K562 (cell line): Measurements from ENCODE around the gene CCDC13.

Experiments used
- NR2C2 ChIP-seq, 2 experiments: fragments of 200-800 bp in 1 of 2; sonication (Bioruptor generic) in 1 of 2; sonication (generic) in 1 of 2; formaldehyde crosslinking in 1 of 2; IDR thresholded peaks; 2 replicates each; pipeline versions ENCODE4 v1.6.1 to v1.8.0; 2016 to 2022; ENCODE audit warnings: mild to moderate bottlenecking in 1 of 2, missing compliant biosample characterization in 1 of 2, missing genetic modification characterization in 1 of 2, missing genetic modification reagents in 1 of 2
- PCBP1 ChIP-seq: fragments of 200-400 bp; formaldehyde crosslinking; IDR thresholded peaks from 2 replicates; pipeline ENCODE4 v1.6.1; 2018; ENCODE audit warnings: mild to moderate bottlenecking, low read depth, low read length; ENCODE audit not compliant: poor library complexity, severe bottlenecking
- POLR2AphosphoS5 ChIP-seq: IDR thresholded peaks from 2 replicates; pipeline ENCODE4 v1.6.1; 2011; ENCODE audit warnings: mild to moderate bottlenecking, low read depth, low read length, moderate library complexity; ENCODE audit not compliant: control insufficient read depth, insufficient read depth
- TF ChIP-seq, protein P1 (sequence below), 2 experiments: fragments of 450-650 bp; formaldehyde crosslinking in 1 of 2; IDR thresholded peaks; 2 replicates each; pipeline versions ENCODE4 v1.4.0 to v1.6.1; 2014 to 2020; ENCODE audit warnings: mild to moderate bottlenecking in 2 of 2, borderline replicate concordance in 1 of 2, low read depth in 1 of 2
- TF ChIP-seq, protein P2 (sequence below): fragments of 450-650 bp; IDR thresholded peaks from 2 replicates; pipeline ENCODE4 v1.7.1; 2018; ENCODE audit warnings: mild to moderate bottlenecking, low read depth; ENCODE audit not compliant: partially characterized antibody
- TF ChIP-seq, protein P3 (sequence below), 3 experiments: IDR thresholded peaks in 2 of 3; conservative IDR thresholded peaks in 1 of 3; 2 replicates each; pipeline ENCODE4 v1.5.1; 2011 to 2012; ENCODE audit warnings: low read length in 3 of 3, mild to moderate bottlenecking in 3 of 3, control low read depth in 2 of 3, improper control_type of control experiment in 1 of 3, inconsistent platforms in 1 of 3, low read depth in 1 of 3, mixed read lengths in 1 of 3, moderate library complexity in 1 of 3; ENCODE audit not compliant: insufficient read depth in 2 of 3

DNA sequence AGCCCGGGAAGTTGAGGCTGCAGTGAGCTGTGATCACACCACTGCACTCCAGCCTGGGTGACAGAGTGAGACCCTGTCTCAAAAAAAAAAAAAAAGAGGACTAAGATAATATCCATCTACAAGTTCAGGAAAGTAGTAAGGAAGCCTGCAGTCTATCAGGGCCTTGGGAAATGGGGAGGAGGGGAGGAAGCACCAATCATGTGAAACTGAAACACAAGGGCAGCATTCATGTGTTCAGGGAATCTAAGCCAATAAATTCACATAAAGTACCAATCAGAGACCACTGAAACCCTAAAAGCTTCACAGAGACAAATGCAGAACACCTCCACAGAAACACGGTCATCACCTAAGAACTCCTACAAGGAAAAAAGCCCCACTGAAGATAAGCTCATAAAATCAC lies 47.6 kb downstream of the CCDC13 start:
- no peak for TF ChIP-seq POLR2AphosphoS5
- no peak for TF ChIP-seq PCBP1
- TF ChIP-seq, protein P1, sequence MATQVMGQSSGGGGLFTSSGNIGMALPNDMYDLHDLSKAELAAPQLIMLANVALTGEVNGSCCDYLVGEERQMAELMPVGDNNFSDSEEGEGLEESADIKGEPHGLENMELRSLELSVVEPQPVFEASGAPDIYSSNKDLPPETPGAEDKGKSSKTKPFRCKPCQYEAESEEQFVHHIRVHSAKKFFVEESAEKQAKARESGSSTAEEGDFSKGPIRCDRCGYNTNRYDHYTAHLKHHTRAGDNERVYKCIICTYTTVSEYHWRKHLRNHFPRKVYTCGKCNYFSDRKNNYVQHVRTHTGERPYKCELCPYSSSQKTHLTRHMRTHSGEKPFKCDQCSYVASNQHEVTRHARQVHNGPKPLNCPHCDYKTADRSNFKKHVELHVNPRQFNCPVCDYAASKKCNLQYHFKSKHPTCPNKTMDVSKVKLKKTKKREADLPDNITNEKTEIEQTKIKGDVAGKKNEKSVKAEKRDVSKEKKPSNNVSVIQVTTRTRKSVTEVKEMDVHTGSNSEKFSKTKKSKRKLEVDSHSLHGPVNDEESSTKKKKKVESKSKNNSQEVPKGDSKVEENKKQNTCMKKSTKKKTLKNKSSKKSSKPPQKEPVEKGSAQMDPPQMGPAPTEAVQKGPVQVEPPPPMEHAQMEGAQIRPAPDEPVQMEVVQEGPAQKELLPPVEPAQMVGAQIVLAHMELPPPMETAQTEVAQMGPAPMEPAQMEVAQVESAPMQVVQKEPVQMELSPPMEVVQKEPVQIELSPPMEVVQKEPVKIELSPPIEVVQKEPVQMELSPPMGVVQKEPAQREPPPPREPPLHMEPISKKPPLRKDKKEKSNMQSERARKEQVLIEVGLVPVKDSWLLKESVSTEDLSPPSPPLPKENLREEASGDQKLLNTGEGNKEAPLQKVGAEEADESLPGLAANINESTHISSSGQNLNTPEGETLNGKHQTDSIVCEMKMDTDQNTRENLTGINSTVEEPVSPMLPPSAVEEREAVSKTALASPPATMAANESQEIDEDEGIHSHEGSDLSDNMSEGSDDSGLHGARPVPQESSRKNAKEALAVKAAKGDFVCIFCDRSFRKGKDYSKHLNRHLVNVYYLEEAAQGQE (IDR thresholded peaks at IDR 0.05; ENCODE audit: borderline replicate concordance): no peak
- TF ChIP-seq, protein P1 (CRISPR knock-in tag; IDR thresholded peaks at IDR 0.05; ENCODE audit: low read depth): no peak
- no peak for TF ChIP-seq NR2C2 (CRISPR knock-in tag; IDR thresholded peaks at IDR 0.05)
- TF ChIP-seq NR2C2 (tag; IDR thresholded peaks at IDR 0.05): no peak
- TF ChIP-seq, protein P2, sequence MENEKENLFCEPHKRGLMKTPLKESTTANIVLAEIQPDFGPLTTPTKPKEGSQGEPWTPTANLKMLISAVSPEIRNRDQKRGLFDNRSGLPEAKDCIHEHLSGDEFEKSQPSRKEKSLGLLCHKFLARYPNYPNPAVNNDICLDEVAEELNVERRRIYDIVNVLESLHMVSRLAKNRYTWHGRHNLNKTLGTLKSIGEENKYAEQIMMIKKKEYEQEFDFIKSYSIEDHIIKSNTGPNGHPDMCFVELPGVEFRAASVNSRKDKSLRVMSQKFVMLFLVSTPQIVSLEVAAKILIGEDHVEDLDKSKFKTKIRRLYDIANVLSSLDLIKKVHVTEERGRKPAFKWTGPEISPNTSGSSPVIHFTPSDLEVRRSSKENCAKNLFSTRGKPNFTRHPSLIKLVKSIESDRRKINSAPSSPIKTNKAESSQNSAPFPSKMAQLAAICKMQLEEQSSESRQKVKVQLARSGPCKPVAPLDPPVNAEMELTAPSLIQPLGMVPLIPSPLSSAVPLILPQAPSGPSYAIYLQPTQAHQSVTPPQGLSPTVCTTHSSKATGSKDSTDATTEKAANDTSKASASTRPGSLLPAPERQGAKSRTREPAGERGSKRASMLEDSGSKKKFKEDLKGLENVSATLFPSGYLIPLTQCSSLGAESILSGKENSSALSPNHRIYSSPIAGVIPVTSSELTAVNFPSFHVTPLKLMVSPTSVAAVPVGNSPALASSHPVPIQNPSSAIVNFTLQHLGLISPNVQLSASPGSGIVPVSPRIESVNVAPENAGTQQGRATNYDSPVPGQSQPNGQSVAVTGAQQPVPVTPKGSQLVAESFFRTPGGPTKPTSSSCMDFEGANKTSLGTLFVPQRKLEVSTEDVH: no peak
- TF ChIP-seq, protein P3, sequence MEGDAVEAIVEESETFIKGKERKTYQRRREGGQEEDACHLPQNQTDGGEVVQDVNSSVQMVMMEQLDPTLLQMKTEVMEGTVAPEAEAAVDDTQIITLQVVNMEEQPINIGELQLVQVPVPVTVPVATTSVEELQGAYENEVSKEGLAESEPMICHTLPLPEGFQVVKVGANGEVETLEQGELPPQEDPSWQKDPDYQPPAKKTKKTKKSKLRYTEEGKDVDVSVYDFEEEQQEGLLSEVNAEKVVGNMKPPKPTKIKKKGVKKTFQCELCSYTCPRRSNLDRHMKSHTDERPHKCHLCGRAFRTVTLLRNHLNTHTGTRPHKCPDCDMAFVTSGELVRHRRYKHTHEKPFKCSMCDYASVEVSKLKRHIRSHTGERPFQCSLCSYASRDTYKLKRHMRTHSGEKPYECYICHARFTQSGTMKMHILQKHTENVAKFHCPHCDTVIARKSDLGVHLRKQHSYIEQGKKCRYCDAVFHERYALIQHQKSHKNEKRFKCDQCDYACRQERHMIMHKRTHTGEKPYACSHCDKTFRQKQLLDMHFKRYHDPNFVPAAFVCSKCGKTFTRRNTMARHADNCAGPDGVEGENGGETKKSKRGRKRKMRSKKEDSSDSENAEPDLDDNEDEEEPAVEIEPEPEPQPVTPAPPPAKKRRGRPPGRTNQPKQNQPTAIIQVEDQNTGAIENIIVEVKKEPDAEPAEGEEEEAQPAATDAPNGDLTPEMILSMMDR (IDR thresholded peaks at IDR 0.05 in 2 of 3, conservative IDR thresholded peaks at IDR 0.05 in 1 of 3; ENCODE audit: insufficient read depth in 2 of 3, low read depth in 1 of 3, low read length in 3 of 3): no peak
